ENCODE data around the gene FSD1.
"Not testable (repeated sequence)": the region's sequence is repeated elsewhere in the genome, so short reads cannot be mapped to it uniquely, and the experiment has no call there.

The FSD1 gene

DNA sequence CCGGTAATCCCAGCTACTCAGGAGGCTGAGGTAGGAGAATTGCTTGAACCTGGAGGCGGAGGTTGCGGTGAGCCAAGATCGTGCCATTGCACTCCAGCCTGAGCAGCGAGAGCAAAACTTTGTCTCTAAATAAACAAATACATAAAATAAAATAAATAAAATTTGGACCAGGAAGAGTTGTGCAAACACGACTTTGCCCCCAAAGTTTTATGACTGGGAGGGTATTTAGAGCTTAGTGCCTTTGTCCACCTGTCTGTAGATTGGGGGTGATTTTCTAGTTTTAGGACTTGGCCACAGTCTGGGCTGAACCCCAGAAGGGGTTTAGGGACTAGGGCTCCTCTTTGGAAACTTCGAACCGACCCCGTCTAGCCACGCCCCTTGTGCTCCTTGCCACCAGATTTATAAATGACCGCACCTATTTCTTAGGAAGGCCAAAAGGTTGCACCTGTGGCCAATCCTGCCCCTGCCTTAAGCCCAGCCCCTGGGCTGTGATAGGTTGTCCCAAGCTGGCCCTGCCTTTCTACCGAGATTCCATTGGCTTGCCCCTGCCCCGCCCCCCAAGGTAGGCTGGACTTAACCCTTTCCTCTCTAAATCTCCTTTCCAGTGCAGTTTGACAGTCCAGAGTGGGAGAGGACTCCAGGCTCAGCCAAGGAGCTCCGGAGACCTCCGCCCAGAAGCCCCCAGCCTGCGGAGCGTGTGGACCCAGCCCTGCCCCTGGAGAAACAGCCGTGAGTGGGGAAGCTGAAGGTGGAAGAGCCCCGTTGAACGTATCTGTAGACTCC is 20.0 kb upstream of the FSD1 start:
- DNase-seq: no peak

DNA sequence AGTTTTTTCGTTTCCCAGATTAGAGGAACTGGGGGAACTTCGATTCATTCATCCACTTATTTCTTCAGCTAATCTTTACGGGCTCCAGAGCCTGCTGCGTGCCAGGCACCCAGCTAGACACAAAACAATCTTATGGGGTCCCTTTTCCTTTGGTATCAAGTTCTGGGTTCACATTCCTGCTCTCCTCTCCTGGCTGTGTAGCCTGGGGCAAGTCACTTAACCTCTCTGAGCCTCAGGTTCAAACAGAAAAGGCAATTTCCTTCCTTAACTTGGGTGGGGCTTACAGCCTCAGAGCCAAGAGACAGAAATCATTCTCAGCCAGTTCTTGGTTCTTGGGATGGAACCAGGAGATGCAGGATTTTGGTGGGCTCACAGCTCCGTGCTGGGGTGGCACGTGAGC is 19.4 kb upstream of the FSD1 start:
- DNase-seq: no peak

- not testable (repeated sequence) for DNase-seq
Observed at GRCh38 chr19:4286141-4286540, 18.3 kb upstream of the FSD1 start.

DNA sequence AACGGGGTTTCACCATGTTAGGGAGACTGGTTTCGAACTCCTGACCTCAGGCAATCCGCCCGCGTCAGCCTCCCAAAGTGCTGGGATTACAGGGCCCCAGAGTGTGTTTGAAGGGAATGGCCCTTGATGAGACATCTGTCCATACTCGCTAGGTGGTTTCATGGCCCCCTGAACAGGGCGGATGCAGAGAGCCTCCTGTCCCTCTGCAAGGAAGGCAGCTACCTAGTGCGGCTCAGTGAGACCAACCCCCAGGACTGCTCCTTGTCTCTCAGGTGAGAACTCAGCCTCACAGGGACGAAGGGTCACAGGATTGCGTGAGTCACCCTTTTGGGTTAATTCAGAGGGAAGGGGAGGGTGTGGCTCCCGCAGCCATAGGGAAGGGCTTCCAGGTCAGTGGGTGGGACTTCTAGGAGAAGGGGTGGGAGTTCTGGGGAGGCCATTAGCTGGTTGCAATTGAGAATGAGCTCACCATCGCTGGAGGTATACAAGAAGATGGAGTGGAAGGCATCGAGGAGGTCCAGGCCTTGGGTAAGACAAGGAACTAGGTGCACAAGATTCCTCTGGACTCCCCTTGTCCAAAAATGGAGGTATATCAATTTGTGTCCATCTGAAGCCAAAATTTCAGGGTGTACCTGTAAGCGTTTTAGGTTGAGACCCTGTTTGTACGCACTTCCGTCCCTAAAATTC is 16.2 kb upstream of the FSD1 start:
- DNase-seq: no peak

DNA sequence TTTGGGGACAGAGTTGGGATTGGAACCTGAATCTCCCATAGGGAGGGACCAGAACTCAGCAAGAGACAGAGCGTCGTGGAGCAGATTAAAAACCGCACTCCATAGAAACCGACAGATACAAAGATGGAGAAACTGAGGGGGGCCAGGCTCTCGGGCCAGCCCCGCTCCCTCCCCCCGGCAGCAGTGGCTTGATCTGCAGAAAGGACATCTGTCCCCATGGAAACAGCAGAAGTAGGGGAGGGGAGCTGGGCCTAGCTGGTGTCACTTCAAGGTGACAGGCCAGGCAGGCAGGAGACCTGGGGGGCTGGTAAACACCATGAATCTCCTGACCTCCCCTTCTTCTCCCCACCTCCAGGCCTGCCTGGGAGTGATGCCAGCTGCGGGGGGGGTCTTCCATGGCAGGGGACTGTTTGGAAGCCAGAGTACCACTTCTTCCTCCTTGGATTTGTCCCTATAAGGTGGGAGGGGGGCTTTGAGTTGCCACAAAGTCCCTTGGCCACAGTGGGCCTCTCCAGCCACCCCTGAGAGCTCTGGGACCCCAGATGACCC is 13.1 kb upstream of the FSD1 start:
- no peak for DNase-seq

GRCh38 chr19:4292515-4292914 is 11.9 kb upstream of the FSD1 start:
- DNase-seq: no peak

DNA sequence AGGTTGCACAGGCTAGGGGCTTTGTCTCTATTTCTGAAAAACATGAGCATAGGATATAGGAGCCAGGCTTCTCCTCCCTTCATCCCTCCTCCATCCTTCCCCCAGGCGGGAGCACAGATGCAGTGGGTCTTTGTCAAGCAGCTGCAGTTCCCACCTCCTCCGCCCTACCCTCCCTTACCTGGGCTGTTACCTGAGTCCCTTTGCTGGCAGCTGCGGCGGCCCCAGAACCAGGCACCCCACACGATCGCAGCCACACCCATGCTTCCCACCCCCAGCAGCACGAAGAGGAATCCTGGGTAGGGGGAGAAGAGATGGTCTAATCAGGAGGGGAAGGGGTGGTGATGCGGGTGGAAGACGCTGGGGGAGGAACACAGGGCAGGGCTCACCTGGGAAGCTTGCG is 10.0 kb upstream of the FSD1 start:
- DNase-seq: no peak

- DNase-seq: peak in 37 of 51 donors; percentile 2 to 74 (median 46)
Observed at GRCh38 chr19:4295972-4296771, 8.2 kb upstream of the FSD1 start.

DNA sequence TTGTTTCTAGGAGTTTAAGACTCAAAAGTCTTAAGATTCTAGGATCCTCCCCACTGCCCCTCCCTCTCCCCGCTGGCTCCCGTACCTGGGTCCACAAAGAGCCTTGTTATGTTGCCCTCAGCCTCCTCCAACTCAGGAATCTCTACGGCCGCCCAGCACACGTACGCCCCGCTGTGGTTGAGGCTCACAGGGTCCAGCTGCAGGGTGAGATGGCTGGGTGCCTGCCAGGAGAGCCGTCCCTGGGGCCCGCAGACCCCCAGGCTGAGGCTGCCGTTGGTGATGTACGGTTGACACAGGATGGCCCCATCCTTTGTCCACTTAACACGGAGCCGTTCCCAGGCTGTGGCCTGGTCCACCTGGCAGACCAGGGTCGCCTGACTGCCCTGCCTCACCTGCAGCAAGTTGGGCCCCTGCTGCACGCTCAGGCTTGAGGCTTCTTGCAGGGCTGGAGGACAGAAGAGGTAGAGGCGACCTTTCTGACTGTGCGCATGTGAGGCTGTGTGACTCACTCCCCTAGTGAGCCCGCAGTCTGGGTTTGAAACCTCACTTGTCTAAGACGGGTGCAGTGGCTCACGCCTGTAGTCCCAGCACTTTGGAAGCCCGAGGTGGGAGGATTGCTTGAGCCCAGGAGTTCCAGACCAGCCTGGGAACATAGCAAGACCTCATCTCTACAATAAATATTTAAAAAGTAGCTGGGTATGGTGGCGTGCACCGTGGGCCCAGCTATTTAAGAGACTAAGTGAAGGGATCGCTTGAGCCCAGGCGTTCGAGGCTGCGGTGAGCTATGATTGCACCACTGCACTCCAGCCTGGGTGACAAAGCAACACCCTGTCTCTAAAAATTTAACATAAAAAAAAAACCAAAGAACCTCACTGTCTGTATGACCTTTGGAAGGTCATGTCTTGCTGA is 6.2 kb upstream of the FSD1 start:
- no peak for DNase-seq

DNA sequence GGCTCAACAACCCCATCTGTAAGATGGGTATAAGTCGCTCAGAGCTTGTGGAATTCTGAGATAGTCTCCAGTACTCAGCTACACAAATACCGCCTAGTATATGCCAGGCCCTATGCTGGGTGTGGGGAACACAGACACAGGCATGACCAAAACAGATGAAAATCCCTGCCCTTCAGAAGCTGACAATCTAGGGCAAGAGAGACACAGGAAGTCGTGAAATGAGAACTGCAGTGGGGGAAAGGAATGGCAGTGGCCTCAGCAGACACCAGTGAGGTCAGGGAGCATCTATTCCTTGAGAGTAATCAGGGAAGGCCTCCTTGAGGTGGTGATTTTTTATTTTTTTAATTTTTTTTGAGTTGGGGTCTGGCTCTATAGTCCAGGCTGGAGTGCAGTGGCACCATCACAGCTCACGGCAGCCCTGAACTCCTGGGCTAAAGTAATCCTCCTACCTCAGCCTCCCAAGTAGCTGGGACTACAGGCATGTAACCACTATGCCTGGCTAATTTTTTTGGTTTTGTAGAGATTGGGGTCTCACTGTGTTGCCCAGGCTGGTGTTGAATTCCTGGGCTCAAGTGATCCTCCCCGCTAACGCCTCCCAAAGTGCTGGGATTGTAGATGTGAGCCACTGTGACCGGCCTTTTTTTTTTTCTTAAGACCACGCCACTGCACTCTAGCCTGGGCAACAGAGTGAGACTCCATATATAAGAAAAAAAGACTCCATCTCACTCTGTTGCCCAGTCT is 5.4 kb upstream of the FSD1 start:
- no peak for DNase-seq

DNA sequence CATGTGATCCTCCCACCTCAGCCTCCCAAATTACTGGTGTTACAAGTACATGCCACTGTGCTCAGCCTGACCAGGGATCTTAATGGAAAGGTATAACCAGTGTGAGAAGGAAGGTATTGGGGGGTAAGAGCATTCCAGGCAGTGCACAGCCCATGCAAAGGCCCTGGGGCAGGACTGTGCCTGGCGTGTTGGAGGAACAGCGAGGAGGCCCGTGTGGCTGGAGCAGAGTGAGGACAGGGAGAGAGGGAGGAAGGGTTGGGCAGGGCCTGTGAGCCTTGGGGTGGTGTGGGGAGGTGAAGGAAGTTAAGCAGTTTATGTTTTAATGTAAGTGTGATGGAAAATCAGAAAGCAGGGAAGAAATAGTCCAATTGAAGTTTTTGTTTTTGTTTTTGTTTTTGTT is 3.8 kb upstream of the FSD1 start:
- no peak for DNase-seq

DNA sequence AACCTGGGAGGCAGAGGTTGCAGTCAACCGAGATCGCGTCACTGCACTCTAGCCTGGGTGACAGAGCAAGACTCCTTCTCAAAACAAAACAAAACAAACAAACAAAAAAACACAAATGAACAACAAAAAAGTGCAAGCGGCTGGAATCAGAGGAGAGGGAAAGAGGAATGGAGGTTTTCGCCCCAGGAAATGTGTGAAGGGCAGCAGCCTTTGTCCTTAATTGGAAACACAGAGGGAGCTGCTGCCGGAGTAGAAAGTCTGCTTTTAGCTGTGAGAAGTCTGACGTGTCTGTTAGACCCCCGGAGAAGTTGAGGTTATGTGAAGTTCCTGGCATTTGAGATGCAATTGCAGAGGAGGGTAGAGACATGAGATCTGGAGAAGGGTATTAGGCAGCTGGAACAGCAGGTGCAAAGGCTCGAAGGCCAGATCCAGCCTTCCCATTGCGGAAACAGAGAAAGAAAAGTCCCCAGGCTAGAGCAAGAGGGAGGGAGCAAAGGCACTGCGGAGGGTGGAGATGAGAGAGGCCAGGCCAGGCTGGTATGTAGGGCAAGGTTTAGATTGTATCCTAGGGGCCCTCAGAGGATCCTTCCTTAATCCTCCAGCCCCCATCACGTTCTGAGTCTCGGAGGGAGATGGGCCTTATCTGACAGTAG is 2.7 kb upstream of the FSD1 start:
- no peak for DNase-seq

GRCh38 chr19:4302243-4302640 is 2.2 kb upstream of the FSD1 start, which contains the start of gene TMIGD2:
TMIGD2 (minus strand) TSS chr19:4302389; CDS start chr19:4302385, 4 bp downstream.
- DNase-seq: no peak

- no peak for DNase-seq
Observed at GRCh38 chr19:4303819-4304537, 420 bp upstream of the FSD1 start.

DNA sequence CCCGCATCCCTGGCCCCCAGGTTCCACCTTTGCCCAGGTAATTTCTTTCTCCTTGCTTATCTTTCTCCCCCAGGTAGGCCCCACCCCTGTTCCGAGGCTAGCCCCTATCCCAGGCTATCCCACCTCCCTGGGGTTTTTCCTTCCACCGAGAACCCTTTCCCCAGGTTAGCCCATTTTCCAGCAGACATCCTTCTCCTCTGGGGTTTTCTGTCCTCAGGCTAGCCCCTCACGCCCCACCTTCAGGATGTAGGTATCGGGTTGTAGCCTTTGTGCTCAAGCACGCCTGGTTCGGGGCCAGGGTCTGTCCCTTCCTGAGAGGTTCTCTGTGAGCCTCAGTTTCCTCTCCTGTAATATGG is 837 bp downstream of the FSD1 start:
- DNase-seq: no peak

GRCh38 chr19:4305659-4306058 is 1.3 kb downstream of the FSD1 start:
- no peak for DNase-seq

- no peak for DNase-seq
Observed at GRCh38 chr19:4310247-4311121, 6.1 kb downstream of the FSD1 start.

All from hypothalamus (tissue), 51 donors.